HG02623 (cell line): ENCODE data around the gene SLC28A1.
"Not testable (repeated sequence)": the region's sequence is repeated elsewhere in the genome, so short reads cannot be mapped to it uniquely, and the experiment has no call there.

ENCODE experiments used
- ATAC-seq: cut with Tn5 transposase; IDR thresholded peaks from one replicate; pipeline ENCODE4 v1.9.1; 2021; ENCODE audit warnings: moderate library complexity; ENCODE audit not compliant: unreplicated experiment

SLC28A1 gene

DNA sequence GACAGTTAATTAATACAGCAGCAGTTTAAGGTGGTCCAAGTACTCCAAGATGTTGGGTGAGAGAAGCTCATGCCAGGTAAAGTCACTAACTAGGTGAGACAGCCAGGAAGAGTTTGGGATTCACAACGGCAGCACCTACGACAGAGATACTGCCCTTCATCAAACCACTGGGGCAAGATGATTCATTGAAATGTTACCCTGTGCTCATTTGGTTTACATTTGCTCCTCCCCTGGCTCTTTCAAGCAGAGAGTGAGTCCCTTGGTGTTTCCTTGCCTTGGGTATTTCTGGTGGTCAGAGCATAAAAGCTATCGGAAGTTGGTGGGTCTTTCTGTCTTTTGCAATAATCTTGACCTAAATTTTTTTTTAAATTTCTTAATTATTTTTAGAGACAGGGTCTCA lies 77.2 kb downstream of the SLC28A1 start:
- ATAC-seq, result no peak

- no peak for ATAC-seq
Measured at GRCh38 chr15:84962955-84963354, 78.5 kb downstream of the SLC28A1 start.

DNA sequence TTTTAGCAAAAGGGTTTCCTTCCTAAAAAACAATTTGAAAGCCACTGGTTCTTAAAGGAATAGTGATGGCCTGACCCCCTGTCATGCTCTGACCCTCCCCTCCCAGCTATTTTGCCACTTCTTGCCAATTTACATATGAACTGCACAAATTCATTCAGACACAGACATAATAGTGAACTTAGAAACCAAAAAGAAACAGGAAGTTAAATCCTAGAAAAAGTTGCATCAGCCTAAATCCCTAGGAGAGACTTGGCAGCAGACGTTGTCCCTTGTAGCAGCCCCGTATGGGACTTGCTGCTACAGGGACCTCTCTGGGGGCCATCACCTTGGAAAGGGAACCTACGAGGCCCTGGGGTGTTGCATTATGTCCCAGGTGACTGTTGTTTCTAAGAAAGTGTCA lies 82.9 kb downstream of the SLC28A1 start:
- ATAC-seq, result no peak

DNA sequence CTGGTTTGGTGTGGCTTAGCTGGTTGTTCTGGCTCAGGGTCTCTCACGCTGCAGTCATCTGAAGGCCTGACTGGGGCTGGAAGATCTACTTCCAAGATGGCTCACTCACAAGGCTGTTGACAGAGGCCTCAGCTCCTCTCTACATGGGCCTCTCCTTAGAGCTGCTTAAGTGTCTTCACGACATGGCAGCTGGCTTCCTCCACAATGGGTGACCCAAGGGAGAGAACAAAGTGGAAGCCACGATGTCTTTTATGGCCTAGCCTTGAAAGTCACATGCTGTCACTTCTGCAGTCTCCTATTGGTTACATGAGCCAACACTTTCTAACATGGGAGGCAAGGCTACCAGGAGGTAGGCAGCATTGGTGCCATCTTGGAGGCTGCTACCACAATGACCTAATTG lies 83.8 kb downstream of the SLC28A1 start:
- ATAC-seq, result no peak

GRCh38 chr15:84969257-84969656 lies 84.8 kb downstream of the SLC28A1 start:
- ATAC-seq, result no peak

GRCh38 chr15:84970843-84971242 lies 86.4 kb downstream of the SLC28A1 start:
- ATAC-seq, result no peak

- no peak for ATAC-seq
Measured at GRCh38 chr15:84973492-84974460, 89.3 kb downstream of the SLC28A1 start.

- ATAC-seq, result no peak
Measured at GRCh38 chr15:84975871-84976351, 91.4 kb downstream of the SLC28A1 start.

GRCh38 chr15:84976746-84977345 lies 92.4 kb downstream of the SLC28A1 start:
- no peak for ATAC-seq

DNA sequence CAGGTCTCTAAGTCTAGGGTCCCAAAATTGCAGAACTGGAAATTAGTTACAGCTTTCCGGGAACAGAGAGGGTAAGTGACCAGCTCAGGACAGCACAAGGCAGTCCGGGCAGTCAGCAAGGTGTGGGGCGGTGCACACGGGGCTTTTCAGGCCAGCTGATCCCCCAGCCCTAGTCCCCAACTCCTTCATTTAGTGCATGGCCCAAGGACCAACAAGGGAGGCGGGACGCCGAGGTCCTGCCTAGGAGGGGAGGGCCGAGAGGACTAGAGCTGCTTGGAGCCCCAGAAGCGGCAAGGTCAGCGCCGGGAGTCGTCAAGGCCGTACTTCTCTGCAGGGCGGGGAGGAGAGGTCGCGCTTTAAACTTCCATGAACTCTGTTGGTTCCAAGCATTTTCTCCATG lies 95.2 kb downstream of the SLC28A1 start:
- no peak for ATAC-seq

GRCh38 chr15:84980196-84981053 lies 96.0 kb downstream of the SLC28A1 start:
- ATAC-seq, result peak; percentile 42

GRCh38 chr15:84981054-84981710 lies 96.7 kb downstream of the SLC28A1 start:
- ATAC-seq, result peak; percentile 63

- peak; percentile 21 for ATAC-seq
Measured at GRCh38 chr15:84981711-84982300, 97.3 kb downstream of the SLC28A1 start, which contains the start of gene PDE8A. Gene PDE8A, plus strand, starts transcription at chr15:84981856. Its CDS starts 307 bp downstream, at chr15:84982163.

- ATAC-seq, result no peak
Measured at GRCh38 chr15:84982301-84982920, 97.9 kb downstream of the SLC28A1 start.

DNA sequence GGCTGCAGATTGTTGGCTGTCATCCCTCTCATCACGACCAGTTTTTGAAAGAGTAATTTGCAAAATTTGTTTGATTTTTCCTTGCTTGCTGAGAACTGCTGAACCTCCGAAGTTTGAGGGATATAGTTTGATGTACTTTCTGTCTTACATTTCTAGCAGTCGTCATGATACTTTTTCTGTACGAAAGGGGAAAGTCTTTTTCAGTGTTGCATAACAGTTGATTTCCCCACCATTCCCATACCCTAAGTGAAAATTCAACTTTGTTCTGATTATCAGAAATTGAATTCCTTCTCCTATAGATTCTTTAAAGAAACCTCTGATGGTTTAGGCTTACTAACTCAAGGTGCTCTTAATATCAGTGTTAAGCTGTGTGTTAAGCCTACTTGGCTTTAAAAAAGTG lies 98.8 kb downstream of the SLC28A1 start:
- ATAC-seq, result no peak

- no peak for ATAC-seq
Measured at GRCh38 chr15:84983711-84984110, 99.2 kb downstream of the SLC28A1 start.

DNA sequence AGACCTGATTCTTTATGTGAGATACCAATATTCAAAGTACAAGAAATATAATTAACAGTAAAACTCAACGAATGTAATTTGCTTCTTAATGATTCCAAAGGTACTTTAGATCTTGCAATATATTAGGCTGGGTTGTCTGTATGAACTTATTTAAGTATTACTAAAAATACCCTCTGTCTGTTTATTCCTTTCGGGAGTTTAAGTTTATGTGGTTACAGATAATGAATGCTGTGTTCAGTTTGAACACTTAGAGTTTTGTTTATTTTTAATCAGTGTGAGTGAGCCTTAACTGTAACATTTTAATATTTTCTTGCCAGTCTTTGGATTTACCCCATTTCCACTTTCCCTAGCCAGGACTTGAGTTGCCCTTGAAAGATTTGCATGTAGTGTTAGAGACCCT lies 100.7 kb downstream of the SLC28A1 start:
- no peak for ATAC-seq

GRCh38 chr15:84987351-84987750 lies 102.9 kb downstream of the SLC28A1 start:
- not testable (repeated sequence) for ATAC-seq

DNA sequence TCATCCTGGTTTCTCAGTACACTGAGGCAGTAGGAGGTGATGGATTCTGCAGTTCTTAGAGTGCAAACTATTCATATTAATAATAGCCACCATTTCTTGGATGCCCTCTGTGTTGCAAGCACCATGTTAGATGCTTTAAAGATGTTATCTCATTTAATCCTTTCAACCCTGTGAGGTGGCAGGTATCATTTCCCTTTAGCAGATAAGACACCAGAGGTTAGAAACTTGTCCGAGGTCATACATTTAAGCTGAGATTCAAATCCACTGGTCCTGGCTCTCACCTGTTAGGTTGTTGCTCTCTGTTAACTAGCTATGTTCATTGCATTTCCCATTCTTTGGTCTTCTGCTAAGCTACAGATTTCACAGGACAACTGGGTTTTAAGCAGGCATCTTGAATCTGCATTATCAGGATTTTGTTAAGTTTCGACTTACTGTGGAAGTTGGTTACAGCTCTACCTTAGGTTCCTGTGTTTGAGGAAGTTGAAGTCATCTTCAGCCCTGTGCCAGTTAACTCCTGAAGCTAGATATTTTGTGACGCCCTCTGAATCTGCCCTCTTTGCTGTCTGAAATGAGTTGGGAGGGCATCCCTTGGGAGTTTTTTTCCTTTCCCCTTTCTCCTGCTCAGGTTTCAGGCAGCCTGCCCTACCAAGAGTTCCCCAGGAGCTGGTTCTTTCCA lies 103.6 kb downstream of the SLC28A1 start:
- ATAC-seq, result peak; percentile 43
